ENCODE measurements around the gene SHC4. TPM values are rescaled to one million over a fixed set of nuclear protein-coding genes. Genes with fewer than 3 reads are reported as not detected.
A peak's percentile ranks its signal among the peaks of the same experiment; 100 is the strongest.

Gene SHC4
- total and polyA plus RNA-seq, 2 of the 8 experiments (the other 6 are each of a cell fraction or from before 2014, with no cell fraction given), result 0.15 to 0.30 TPM

DNA sequence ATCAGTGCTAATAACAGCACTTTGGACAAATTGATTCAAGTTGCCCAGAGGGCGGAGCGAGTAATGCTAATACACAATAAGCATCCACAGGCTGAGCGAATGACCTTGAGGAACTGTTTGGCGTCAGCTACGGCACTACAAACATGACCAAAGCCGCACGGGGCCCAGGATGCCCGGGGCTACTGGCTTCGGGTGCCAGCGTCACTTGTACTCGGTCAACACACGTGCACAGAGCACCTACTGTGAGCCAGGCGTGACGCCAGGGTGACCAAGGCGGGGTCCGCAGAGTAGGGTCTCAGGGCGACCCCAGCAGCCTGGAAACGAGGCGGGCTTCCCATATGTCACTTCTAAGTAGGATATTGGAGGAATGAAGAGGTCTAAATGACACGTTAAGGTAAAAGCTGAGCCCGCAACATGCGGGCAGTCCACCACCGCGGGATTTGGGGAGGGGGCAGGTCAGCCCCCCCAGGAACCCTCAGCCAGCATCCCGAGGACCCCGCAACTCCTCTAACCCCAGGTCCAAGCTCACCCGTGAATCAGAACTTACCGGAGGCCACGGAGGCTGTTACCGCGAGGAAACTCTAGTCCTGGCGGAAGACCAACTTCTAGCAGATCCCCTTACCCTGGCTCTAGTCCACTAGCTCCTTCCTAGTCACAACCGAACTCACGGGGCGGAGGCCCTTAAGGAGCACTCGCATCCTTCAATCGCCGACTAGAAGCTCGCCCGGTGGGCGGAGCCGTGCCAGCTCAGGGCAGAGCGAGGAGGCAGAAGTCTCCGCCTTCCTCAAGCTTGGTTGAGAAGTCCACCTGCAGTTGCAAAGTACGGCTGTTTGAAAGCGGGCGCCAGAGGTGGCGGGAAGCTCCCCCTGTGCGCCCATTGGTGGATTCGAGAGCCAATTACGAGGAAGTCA lies 153.1 kb downstream of the SHC4 start, which contains the start of gene CEP152:
TSS of gene CEP152 (minus strand) at position 656 of the 911 bp plus-strand sequence. CDS start 5,420 bp downstream, outside the sequence.
- H3K23ac ChIP-seq (ENCODE audit: insufficient read length), result no peak within 1 kb of the TSS
- peaks cover 0 to 25% of the 10 kb centered on the region in 2 experiments; a peak in 2 of 4 replicates for H3K79me2 ChIP-seq (ENCODE audit: control insufficient read depth in 1 of 2, insufficient read depth in 2 of 2, low read length in 2 of 2)
- H3K4me2 ChIP-seq (ENCODE audit: insufficient read depth in 1 of 2, low read depth in 2 of 2, low read length in 2 of 2), result peak within 1 kb of the TSS; percentile 80 to 89
- no peaks in the 10 kb centered on the region; a peak in 2 of 7 replicates for H3K27me3 ChIP-seq (replicated peaks in 1 of 4; ENCODE audit: control insufficient read depth in 3 of 4, extremely low read depth in 1 of 4, insufficient read depth in 3 of 4, low read length in 3 of 4)
- 0 out of 2 replicates have a peak within 1 kb of the TSS, but pooled peaks have one; percentile 10 for H2BK5ac ChIP-seq (ENCODE audit: low read depth, low read length)
- H3K23me2 ChIP-seq (ENCODE audit: low read depth, low read length), result peaks cover 3% of the 10 kb centered on the region; the same call in 1 of the 2 replicates
- no peak within 1 kb of the TSS for H3K4ac ChIP-seq (replicated peaks; ENCODE audit: insufficient read length, low read depth, low read length)
- peak within 1 kb of the TSS; percentile 82 to 96 (median 88) for H3K4me3 ChIP-seq (ENCODE audit: extremely low read depth in 1 of 4, insufficient read depth in 2 of 4, low read depth in 3 of 4, low read length in 4 of 4)
- 4% methylated on average over 45 of the region's 51 CpGs; no CpG with 5 or more reads in 1 of the 2 experiments for WGBS, 2 experiments (ENCODE audit: extremely low coverage in 1 of 2, insufficient coverage in 1 of 2, insufficient read length in 1 of 2, insufficient replicate concordance in 2 of 2, low coverage in 1 of 2, low lambda C conversion rate in 2 of 2, missing lambda C conversion rate in 1 of 2)
- peaks cover 0 to 8% (median 2%) of the 10 kb centered on the region in 4 experiments; a peak in 4 of 7 replicates for H3K4me1 ChIP-seq (replicated peaks in 1 of 4; ENCODE audit: control insufficient read depth in 3 of 4, insufficient read depth in 4 of 4, low read length in 3 of 4)
- 0 out of 2 replicates have a peak within 1 kb of the TSS, but pooled peaks have one; percentile 4 for H2BK15ac ChIP-seq (ENCODE audit: low read length)
- H2BK20ac ChIP-seq (ENCODE audit: low read length), result no peak within 1 kb of the TSS
- no peak within 1 kb of the TSS for H2BK12ac ChIP-seq (ENCODE audit: low read depth, low read length)
- no peak within 1 kb of the TSS for H2BK120ac ChIP-seq (replicated peaks; ENCODE audit: low read depth, low read length)
- peak within 1 kb of the TSS; percentile 81 to 86 (median 83) for H3K9ac ChIP-seq (replicated peaks in 1 of 4; ENCODE audit: extremely low read depth in 1 of 4, low read depth in 3 of 4, low read length in 3 of 4)
- H4K91ac ChIP-seq (replicated peaks; ENCODE audit: insufficient read length, low read length), result no peak within 1 kb of the TSS
- H3K27ac ChIP-seq (ENCODE audit: low read depth, low read length), result peak within 1 kb of the TSS; percentile 51; the same call in 1 of the 2 replicates
- peaks cover 0 to 2% of the 10 kb centered on the region in 2 experiments for H4K20me1 ChIP-seq (replicated peaks in 1 of 2; ENCODE audit: control insufficient read depth in 1 of 2, insufficient read depth in 2 of 2, low read length in 2 of 2)
- H3K79me1 ChIP-seq (ENCODE audit: low read depth, low read length), result no peaks in the 10 kb centered on the region
- H4K5ac ChIP-seq (ENCODE audit: insufficient read length, low read depth, low read length), result no peak within 1 kb of the TSS
- peak within 1 kb of the TSS; percentile 90 for H2AFZ ChIP-seq (ENCODE audit: low read length)
- ChIA-PET POLR2A (ENCODE audit: partially characterized antibody) (interaction anchor here (0.6 to 1.2 kb wide), 9 partner anchors 9 to 1054 kb away, joined by 3 to 5 read pairs (median 3); partner anchors contain the start of genes EID1 and GALK2), CTCF (ENCODE audit: partially characterized antibody) (interaction anchor here (0.7 to 1.1 kb wide), 4 partner anchors 11 to 52 kb away, joined by 3 to 5 read pairs (median 4); no protein-coding TSS in a partner anchor)
- no peaks in the 10 kb centered on the region for H3K36me3 ChIP-seq (ENCODE audit: control insufficient read depth in 2 of 4, insufficient read depth in 4 of 4, low read length in 3 of 4)
- no peaks in the 10 kb centered on the region for H3K9me3 ChIP-seq (ENCODE audit: insufficient read depth in 2 of 2, low read depth in 1 of 2, low read length in 1 of 2)
- peak within 1 kb of the TSS; percentile 87; the same call in 1 of the 2 replicates for H4K8ac ChIP-seq (ENCODE audit: extremely low read depth, insufficient read depth, low read length)
- H3K14ac ChIP-seq (ENCODE audit: insufficient read length), result no peak within 1 kb of the TSS
- no peak within 1 kb of the TSS for H3K18ac ChIP-seq (ENCODE audit: extremely low read depth, low read length)
- H3K56ac ChIP-seq (replicated peaks; ENCODE audit: insufficient read length, low read depth, low read length), result peak within 1 kb of the TSS; percentile 22
- peak; percentile 74 for FAIRE-seq
- DNase-seq (ENCODE audit: low read depth in 1 of 2, low spot score in 2 of 2), result peak; percentile 99 to 100
- no peak within 1 kb of the TSS for H2AK5ac ChIP-seq (ENCODE audit: low read depth, low read length)
- TF ChIP-seq SIN3A (conservative IDR thresholded peaks at IDR 0.05 in 1 of 2, IDR thresholded peaks at IDR 0.05 in 1 of 2; ENCODE audit: low read depth in 1 of 2, low read length in 2 of 2) (peak in 1 of 2 experiments; percentile 51; a peak in 1 of 4 replicates), KDM4A (IDR thresholded peaks at IDR 0.05; ENCODE audit: low read depth, low read length, severe bottlenecking) (peak; percentile 89), SP1 (IDR thresholded peaks at IDR 0.05; ENCODE audit: low read depth, low read length) (peak; percentile 93), NRF1 (IDR thresholded peaks at IDR 0.05; ENCODE audit: low read depth, low read length) (no peak), TAF1 (IDR thresholded peaks at IDR 0.05; ENCODE audit: low read depth, low read length) (peak; percentile 72; the same call in 1 of the 2 replicates), SP2 (IDR thresholded peaks at IDR 0.05; ENCODE audit: low read length) (peak; percentile 70), TAF7 (optimal IDR thresholded peaks at IDR 0.05; ENCODE audit: borderline replicate concordance, low read depth, low read length) (peak; percentile 45)
- TF ChIP-seq, protein P1, sequence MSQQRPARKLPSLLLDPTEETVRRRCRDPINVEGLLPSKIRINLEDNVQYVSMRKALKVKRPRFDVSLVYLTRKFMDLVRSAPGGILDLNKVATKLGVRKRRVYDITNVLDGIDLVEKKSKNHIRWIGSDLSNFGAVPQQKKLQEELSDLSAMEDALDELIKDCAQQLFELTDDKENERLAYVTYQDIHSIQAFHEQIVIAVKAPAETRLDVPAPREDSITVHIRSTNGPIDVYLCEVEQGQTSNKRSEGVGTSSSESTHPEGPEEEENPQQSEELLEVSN (IDR thresholded peaks at IDR 0.05), result peak; percentile 54
- TF ChIP-seq, protein P2, sequence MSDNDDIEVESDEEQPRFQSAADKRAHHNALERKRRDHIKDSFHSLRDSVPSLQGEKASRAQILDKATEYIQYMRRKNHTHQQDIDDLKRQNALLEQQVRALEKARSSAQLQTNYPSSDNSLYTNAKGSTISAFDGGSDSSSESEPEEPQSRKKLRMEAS (IDR thresholded peaks at IDR 0.05), result peak; percentile 66
